Neural cell (in vitro differentiated cells): ENCODE data around the gene LHX4. TPM values are rescaled to one million over a fixed set of nuclear protein-coding genes. Genes with fewer than 3 reads are reported as not detected.

Source experiments
- H2AFZ ChIP-seq: fragments of 200-600, 300-800 bp; sonication (generic), shearing (Covaris generic); 2 replicates; pipeline ENCODE4 v1.6.0; 2014; ENCODE audit warnings: low read depth, mild to moderate bottlenecking, antibody characterized with exemption, low read length, moderate library complexity
- H3F3A ChIP-seq: fragments of 200-600 bp; shearing (Covaris generic); 2 replicates; pipeline ENCODE4 v1.6.1; 2016; ENCODE audit warnings: mild to moderate bottlenecking, moderate library complexity, mixed read lengths, antibody characterized with exemption, low read length; ENCODE audit not compliant: insufficient read depth, poor library complexity, severe bottlenecking
- H3K27ac ChIP-seq: fragments of 200-600, 300-800 bp; sonication (generic), shearing (Covaris generic); 2 replicates; pipeline ENCODE4 v1.5.1; 2014; ENCODE audit warnings: mild to moderate bottlenecking, low read length, moderate library complexity
- H3K27me3 ChIP-seq: fragments of 300-800, 200-600 bp; sonication (generic), shearing (Covaris generic); 2 replicates; pipeline ENCODE4 v1.6.0; 2014; ENCODE audit warnings: mild to moderate bottlenecking, low read depth, low read length, moderate library complexity; ENCODE audit not compliant: insufficient read depth
- H3K36me3 ChIP-seq: fragments of 300-800, 200-600 bp; sonication (generic), shearing (Covaris generic); 2 replicates; pipeline ENCODE4 v1.5.1; 2014; ENCODE audit warnings: mild to moderate bottlenecking, antibody characterized with exemption, low read length, moderate library complexity; ENCODE audit not compliant: insufficient read depth
- H3K4me2 ChIP-seq: fragments of 300-800, 200-600 bp; sonication (generic), shearing (Covaris generic); 2 replicates; pipeline ENCODE4 v1.6.0; 2014; ENCODE audit warnings: mild to moderate bottlenecking, low read length
- H3K4me3 ChIP-seq: fragments of 300-800, 200-600 bp; sonication (generic), shearing (Covaris generic); 2 replicates; pipeline ENCODE4 v1.5.1; 2014; ENCODE audit warnings: mild to moderate bottlenecking, low read length, moderate library complexity
- H3K79me2 ChIP-seq: fragments of 200-600 bp; shearing (Covaris generic); replicated peaks from 2 replicates; pipeline ENCODE4 v1.6.0; 2014; ENCODE audit warnings: mild to moderate bottlenecking, low read length, moderate library complexity; ENCODE audit not compliant: insufficient read depth
- H3K9ac ChIP-seq: fragments of 300-800, 200-600 bp; sonication (generic), shearing (Covaris generic); 2 replicates; pipeline ENCODE4 v1.6.1; 2016; ENCODE audit warnings: mild to moderate bottlenecking, low read length, mixed read lengths
- H3K9me2 ChIP-seq: fragments of 200-600 bp; shearing (Covaris generic); 2 replicates; pipeline ENCODE4 v1.6.1; 2016; ENCODE audit warnings: mild to moderate bottlenecking, low read length, mixed read lengths; ENCODE audit not compliant: insufficient read depth
- H3K9me3 ChIP-seq: fragments of 200-600, 300-800 bp; sonication (generic), shearing (Covaris generic); 2 replicates; pipeline ENCODE4 v1.6.1; 2016; ENCODE audit warnings: mild to moderate bottlenecking, mixed run types, low read length, moderate library complexity, mixed read lengths
- H4K20me1 ChIP-seq: fragments of 200-600 bp; shearing (Covaris generic); 2 replicates; pipeline ENCODE4 v1.6.1; 2016; ENCODE audit warnings: mild to moderate bottlenecking, mixed run types; ENCODE audit not compliant: insufficient read depth
- EP300 ChIP-seq: fragments of 450-650 bp; conservative IDR thresholded peaks from 2 replicates; pipeline ENCODE4 v1.6.1; 2014; ENCODE audit warnings: antibody characterized with exemption, mild to moderate bottlenecking, moderate library complexity; ENCODE audit not compliant: poor library complexity, severe bottlenecking
- EZH2 ChIP-seq: fragments of 200-600, 300-800 bp; shearing (Covaris generic), sonication (generic); IDR thresholded peaks from 2 replicates; pipeline ENCODE4 v1.6.1; 2014; ENCODE audit warnings: antibody characterized with exemption, low read length, borderline replicate concordance, mild to moderate bottlenecking; ENCODE audit not compliant: insufficient read depth, poor library complexity, severe bottlenecking
- MXI1 ChIP-seq: fragments of 450-650 bp; conservative IDR thresholded peaks from 2 replicates; pipeline ENCODE4 v1.6.1; 2014; ENCODE audit warnings: antibody characterized with exemption, mild to moderate bottlenecking; ENCODE audit not compliant: poor library complexity, severe bottlenecking
- POLR2AphosphoS5 ChIP-seq: IDR thresholded peaks from 2 replicates; pipeline ENCODE4 v1.6.1; 2012
- RAD21 ChIP-seq: fragments of 450-650 bp; conservative IDR thresholded peaks from 2 replicates; pipeline ENCODE4 v1.6.1; 2014; ENCODE audit warnings: antibody characterized with exemption, mild to moderate bottlenecking, moderate library complexity
- REST ChIP-seq: IDR thresholded peaks from 2 replicates; pipeline ENCODE4 v1.6.1; 2012; ENCODE audit warnings: borderline replicate concordance
- SMC3 ChIP-seq: fragments of 450-650 bp; conservative IDR thresholded peaks from 2 replicates; pipeline ENCODE4 v1.6.1; 2014; ENCODE audit warnings: antibody characterized with exemption, mild to moderate bottlenecking, moderate library complexity; ENCODE audit not compliant: poor library complexity
- TAF1 ChIP-seq: IDR thresholded peaks from 2 replicates; pipeline ENCODE4 v1.6.1; 2012; ENCODE audit warnings: low read depth
- polyA plus RNA-seq: library from polyadenylated mRNA; depleted of rRNA; stranded (reverse); fragments of >200 nt; gene quantifications from 2 replicates; pipeline ENCODE4 v1.2.3, GENCODE V29; 2014
- TF ChIP-seq, protein P1 (sequence below): fragments of 450-650 bp; IDR thresholded peaks from 2 replicates; pipeline ENCODE4 v1.5.1; 2014; ENCODE audit warnings: antibody characterized with exemption, mild to moderate bottlenecking, moderate library complexity; ENCODE audit not compliant: poor library complexity, severe bottlenecking

Gene LHX4
- polyA plus RNA-seq, 1 donor from 2014 or later = not detected

DNA sequence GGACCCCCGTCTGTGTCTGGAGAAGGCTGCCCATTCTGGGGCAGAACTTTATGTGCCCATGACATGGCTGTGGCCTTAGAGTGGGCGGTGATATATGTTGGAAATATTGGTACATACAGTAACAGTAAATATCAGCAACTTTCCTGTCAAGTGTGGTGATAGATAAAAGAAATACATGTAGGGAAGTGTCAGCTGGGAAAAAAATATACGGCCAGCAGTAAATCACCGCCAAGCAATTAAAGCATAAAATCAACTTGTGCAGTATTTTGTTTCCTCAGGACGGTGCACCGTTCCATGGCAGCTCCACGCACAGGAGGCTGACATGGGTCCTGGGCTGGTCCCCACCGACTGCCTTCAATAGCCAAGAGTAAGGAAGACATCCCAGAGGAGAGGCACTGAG lies 27.4 kb downstream of the LHX4 start:
- no peaks in the 10 kb centered on the region for H3F3A ChIP-seq
- no peak for TF ChIP-seq SMC3
- TF ChIP-seq, protein P1, sequence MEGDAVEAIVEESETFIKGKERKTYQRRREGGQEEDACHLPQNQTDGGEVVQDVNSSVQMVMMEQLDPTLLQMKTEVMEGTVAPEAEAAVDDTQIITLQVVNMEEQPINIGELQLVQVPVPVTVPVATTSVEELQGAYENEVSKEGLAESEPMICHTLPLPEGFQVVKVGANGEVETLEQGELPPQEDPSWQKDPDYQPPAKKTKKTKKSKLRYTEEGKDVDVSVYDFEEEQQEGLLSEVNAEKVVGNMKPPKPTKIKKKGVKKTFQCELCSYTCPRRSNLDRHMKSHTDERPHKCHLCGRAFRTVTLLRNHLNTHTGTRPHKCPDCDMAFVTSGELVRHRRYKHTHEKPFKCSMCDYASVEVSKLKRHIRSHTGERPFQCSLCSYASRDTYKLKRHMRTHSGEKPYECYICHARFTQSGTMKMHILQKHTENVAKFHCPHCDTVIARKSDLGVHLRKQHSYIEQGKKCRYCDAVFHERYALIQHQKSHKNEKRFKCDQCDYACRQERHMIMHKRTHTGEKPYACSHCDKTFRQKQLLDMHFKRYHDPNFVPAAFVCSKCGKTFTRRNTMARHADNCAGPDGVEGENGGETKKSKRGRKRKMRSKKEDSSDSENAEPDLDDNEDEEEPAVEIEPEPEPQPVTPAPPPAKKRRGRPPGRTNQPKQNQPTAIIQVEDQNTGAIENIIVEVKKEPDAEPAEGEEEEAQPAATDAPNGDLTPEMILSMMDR = no peak
- no peak for TF ChIP-seq REST
- TF ChIP-seq POLR2AphosphoS5 = no peak
- TF ChIP-seq EZH2 = no peak
- TF ChIP-seq MXI1 = no peak
- TF ChIP-seq EP300 = no peak
- no peak for TF ChIP-seq RAD21
- TF ChIP-seq TAF1 = no peak
- no peak overlapping the region for H3K4me2 ChIP-seq
- H4K20me1 ChIP-seq = no peaks in the 10 kb centered on the region
- H3K4me3 ChIP-seq = no peak overlapping the region
- no peak overlapping the region for H3K9ac ChIP-seq
- no peaks in the 10 kb centered on the region for H3K79me2 ChIP-seq
- H3K27me3 ChIP-seq = no peaks in the 10 kb centered on the region
- H3K36me3 ChIP-seq = no peaks in the 10 kb centered on the region
- H2AFZ ChIP-seq = no peak overlapping the region
- no peak overlapping the region for H3K27ac ChIP-seq
- H3K9me2 ChIP-seq = no peaks in the 10 kb centered on the region
- H3K9me3 ChIP-seq = no peaks in the 10 kb centered on the region

GRCh38 chr1:180258290-180258689 lies 28.2 kb downstream of the LHX4 start:
- H3K4me3 ChIP-seq = no peak overlapping the region
- no peak overlapping the region for H3K9ac ChIP-seq
- no peaks in the 10 kb centered on the region for H3K36me3 ChIP-seq
- no peak overlapping the region for H3K4me2 ChIP-seq
- no peaks in the 10 kb centered on the region for H3F3A ChIP-seq
- H2AFZ ChIP-seq = no peak overlapping the region
- H3K9me2 ChIP-seq = no peaks in the 10 kb centered on the region
- no peaks in the 10 kb centered on the region for H3K9me3 ChIP-seq
- no peaks in the 10 kb centered on the region for H3K27me3 ChIP-seq
- no peak overlapping the region for H3K27ac ChIP-seq
- no peaks in the 10 kb centered on the region for H4K20me1 ChIP-seq
- no peaks in the 10 kb centered on the region for H3K79me2 ChIP-seq
- TF ChIP-seq TAF1 = no peak
- TF ChIP-seq EP300 = no peak
- TF ChIP-seq POLR2AphosphoS5 = no peak
- TF ChIP-seq SMC3 = no peak
- TF ChIP-seq RAD21 = no peak
- TF ChIP-seq, protein P1 = no peak
- TF ChIP-seq MXI1 = no peak
- no peak for TF ChIP-seq EZH2
- no peak for TF ChIP-seq REST
